Erythroblast (primary cell): ENCODE data around the gene ATP8B1.

Experiments
- GATA1 ChIP-seq: IDR thresholded peaks from 2 replicates; pipeline ENCODE4 v1.6.1; 2011; ENCODE audit warnings: low read depth, mild to moderate bottlenecking, control low read depth, low read length, moderate library complexity
- POLR2A ChIP-seq: IDR thresholded peaks from 2 replicates; pipeline ENCODE4 v1.6.1; 2011; ENCODE audit warnings: mild to moderate bottlenecking, low read length

- TF ChIP-seq POLR2A (no peak), GATA1 (no peak)
These were observed 65.0 kb downstream of the ATP8B1 start for GRCh38 chr18:57738078-57738477.
